ENCODE results near the gene TBCA. TPM values are rescaled to one million over a fixed set of nuclear protein-coding genes. Genes with fewer than 3 reads are reported as not detected.
"Not testable (repeated sequence)": the region's sequence is repeated elsewhere in the genome, so short reads cannot be mapped to it uniquely, and the experiment has no call there.

TBCA gene
- total RNA-seq, 1 donor = 91.5 TPM

DNA sequence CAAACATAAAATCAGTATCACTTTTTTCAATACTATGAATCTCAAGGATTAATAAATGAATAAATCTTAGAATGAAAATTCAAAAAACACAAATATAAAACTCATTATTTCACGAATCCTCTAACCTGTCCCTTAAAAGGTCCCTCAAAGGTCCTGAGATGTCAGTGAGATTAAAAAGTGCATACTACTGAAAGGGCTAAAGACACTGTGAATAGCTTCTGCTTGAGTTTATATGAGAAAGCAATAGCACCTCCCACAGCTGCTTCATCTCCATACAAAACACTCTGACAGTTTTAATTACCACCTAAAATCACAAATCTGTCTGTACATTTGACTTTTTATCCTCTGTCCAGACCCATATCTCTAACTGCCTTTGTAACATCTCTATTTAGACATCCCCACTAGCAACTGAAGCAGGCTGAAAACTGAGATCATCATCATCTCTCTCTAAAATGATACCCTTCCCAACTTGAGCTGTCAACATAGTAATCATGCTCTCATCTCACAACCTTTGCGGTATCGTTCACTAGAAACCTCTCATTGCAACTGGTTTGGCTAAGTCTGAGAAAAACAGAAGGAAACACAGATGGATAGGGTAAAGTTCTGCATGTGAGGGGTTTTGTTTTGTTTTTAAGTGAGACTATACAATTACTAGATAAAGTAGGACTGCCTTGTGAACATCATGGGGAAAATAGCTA is 56.3 kb downstream of the TBCA start:
- no peak for DNase-seq (ENCODE audit: low read depth)
- TF ChIP-seq, protein P1, sequence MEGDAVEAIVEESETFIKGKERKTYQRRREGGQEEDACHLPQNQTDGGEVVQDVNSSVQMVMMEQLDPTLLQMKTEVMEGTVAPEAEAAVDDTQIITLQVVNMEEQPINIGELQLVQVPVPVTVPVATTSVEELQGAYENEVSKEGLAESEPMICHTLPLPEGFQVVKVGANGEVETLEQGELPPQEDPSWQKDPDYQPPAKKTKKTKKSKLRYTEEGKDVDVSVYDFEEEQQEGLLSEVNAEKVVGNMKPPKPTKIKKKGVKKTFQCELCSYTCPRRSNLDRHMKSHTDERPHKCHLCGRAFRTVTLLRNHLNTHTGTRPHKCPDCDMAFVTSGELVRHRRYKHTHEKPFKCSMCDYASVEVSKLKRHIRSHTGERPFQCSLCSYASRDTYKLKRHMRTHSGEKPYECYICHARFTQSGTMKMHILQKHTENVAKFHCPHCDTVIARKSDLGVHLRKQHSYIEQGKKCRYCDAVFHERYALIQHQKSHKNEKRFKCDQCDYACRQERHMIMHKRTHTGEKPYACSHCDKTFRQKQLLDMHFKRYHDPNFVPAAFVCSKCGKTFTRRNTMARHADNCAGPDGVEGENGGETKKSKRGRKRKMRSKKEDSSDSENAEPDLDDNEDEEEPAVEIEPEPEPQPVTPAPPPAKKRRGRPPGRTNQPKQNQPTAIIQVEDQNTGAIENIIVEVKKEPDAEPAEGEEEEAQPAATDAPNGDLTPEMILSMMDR (IDR thresholded peaks at IDR 0.05; ENCODE audit: insufficient read depth, low read depth, low read length) = no peak
- no peak overlapping the region for H3K4me3 ChIP-seq (ENCODE audit: low read depth, low read length)

DNA sequence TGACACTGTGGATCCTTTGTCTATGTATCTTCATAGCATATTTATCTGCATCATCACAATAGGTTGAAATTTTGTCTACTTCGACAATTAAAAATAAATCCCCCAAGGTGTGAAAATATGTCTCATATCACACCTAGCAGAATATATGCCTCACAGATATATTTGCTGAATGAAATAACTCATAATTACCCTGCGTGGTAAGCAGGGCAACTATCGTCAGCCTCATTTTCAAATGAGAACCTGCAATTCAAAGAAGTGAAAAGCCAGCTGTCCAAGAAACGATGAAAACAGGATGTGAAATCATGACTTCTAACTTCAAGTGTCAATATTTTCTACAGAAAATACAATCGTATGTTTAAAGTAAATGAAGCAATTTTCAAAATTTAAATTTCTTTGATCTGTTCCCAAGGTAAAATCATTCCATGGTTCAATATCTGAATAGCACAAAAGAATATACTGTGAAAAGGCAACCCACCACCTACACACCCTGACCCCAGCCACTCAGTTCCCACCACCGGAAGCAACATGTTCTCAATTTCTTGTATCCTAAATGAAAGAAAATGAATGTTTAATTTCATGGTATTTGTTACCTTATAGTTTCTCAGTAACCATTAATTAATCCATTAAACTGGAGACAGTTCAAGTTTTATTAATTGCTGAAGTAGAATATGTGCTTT is 57.1 kb downstream of the TBCA start:
- TF ChIP-seq, protein P1 (IDR thresholded peaks at IDR 0.05; ENCODE audit: insufficient read depth, low read depth, low read length) = no peak
- H3K4me3 ChIP-seq (ENCODE audit: low read depth, low read length) = no peak overlapping the region
- DNase-seq (ENCODE audit: low read depth) = no peak

DNA sequence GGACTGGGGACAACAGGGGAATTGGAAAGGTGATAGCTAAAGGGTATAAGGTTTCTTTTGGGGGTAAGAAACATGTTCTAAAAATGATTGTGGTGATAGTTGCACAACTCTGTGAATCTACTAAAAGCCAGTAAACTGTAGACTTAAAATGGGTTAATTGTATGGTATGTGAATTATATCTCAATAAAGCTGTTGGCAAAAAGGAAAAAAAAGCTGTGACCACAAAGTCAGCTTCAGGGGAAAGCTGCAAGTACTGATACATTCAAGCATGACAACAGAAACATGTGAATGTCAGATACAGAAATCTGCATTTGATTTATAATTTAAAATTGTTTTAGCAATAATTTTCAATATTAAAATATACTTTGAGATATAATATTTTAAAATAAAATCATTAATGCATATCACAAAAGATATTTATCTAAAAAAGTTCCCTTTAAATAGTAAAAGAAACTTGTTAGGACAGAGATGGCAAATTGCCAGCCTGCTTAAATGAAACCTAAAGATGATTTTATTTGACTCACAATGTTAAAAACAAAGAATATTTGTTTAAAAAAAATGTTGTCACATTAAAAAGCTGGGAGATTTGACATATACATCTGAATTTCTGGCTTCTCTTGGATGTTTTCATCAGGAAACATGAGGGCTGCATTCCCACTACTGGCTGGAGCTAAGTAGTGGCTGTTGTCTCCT is 66.0 kb downstream of the TBCA start:
- TF ChIP-seq, protein P1 (IDR thresholded peaks at IDR 0.05; ENCODE audit: insufficient read depth, low read depth, low read length) = no peak
- DNase-seq (ENCODE audit: low read depth) = peak; percentile 12
- no peak overlapping the region for H3K4me3 ChIP-seq (ENCODE audit: low read depth, low read length)

DNA sequence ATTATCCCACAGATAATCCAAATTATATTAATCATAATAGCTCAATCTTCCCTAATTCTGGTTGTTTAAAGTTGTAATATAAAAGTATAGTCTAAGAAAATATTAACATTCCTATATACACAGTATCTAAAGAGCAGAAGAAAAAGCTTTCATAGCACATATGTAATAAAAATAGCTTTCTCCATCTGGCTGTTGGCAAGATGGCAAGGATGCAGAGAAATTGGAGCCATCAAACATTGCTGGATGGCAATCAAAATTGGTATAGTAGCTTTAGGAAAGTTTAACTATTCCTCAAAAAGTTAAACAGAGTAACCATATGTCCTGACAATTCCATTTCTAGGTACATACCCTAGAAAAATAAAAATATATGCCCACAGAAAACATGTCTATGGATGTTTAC is 66.8 kb downstream of the TBCA start:
- no peak overlapping the region for H3K4me3 ChIP-seq (ENCODE audit: low read depth, low read length)
- TF ChIP-seq, protein P1 (IDR thresholded peaks at IDR 0.05; ENCODE audit: insufficient read depth, low read depth, low read length) = no peak
- DNase-seq (ENCODE audit: low read depth) = no peak

DNA sequence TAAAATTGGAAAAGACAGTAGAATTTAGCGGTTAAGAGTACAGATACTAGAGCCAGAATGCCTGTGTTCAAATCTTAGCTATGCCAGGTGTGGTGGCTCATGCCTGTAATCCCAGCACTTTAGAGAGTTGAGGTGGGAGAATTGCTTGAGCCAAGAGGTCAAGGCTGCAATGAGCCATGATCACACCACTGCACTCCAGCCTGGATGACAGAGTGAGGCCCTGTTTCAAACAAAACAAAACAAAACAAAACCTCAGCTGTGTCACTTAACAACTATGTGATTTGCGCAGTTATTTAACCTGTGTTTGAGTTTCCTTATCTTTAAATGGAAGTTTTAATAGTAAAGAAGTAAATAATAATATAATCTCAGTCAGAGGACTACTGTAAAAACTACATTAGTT is 68.3 kb downstream of the TBCA start:
- H3K4me3 ChIP-seq (ENCODE audit: low read depth, low read length) = no peak overlapping the region
- TF ChIP-seq, protein P1 (IDR thresholded peaks at IDR 0.05; ENCODE audit: insufficient read depth, low read depth, low read length) = no peak
- DNase-seq (ENCODE audit: low read depth) = peak; percentile 17

DNA sequence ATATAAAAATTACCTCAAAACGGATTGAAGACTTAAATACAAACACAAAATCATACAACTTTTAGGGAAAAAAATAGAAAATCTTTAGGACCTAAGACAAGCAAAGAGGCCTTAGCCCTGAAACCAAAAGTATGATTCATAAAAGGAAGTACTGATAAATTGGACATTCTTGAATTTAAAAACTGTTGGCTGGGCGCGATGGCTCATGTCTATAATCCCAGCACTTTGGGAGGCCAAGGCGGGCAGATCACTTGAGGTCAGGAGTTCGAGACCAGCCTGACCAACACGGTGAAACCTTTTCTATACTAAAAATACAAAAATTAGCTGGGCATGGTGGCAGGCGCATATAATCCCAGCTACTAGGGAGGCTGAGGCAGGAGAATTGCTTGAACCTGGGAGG is 76.6 kb downstream of the TBCA start:
- not testable (repeated sequence) for H3K4me3 ChIP-seq (ENCODE audit: low read depth, low read length)
- peak; percentile 22 for DNase-seq (ENCODE audit: low read depth)

DNA sequence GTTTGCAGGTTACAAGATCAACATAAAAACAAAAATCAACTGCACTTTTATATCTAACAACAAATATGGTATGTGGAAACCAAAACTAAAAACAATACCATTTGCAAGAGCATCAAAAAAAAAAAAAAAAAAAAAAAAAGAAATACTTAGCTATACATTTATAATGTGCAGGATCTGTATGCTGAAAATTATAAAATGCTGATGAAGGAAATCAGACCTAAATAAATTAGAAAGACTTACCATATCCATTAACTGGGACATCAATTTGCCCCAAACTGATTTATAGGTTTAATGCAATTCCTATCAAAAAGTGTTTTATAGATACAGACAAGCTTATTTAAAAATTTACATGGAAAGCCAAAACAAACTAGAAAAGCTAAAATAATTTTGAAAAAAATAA is 77.2 kb downstream of the TBCA start:
- H3K4me3 ChIP-seq (ENCODE audit: low read depth, low read length) = no peak overlapping the region
- TF ChIP-seq, protein P1 (IDR thresholded peaks at IDR 0.05; ENCODE audit: insufficient read depth, low read depth, low read length) = no peak
- DNase-seq (ENCODE audit: low read depth) = no peak
